SK-N-SH treated with all-trans-retinoic acid at 6 μM for 48 hours (cell line): ENCODE results near the gene SBSN.

Source experiments
- ATAC-seq: fragments of 200-7000 bp; cut with Tn5 transposase; 3 replicates; pipeline ENCODE4 v1.9.1; 2020; ENCODE audit warnings: mild to moderate bottlenecking, moderate library complexity
- ARNTL ChIP-seq: fragments of 450-650 bp; formaldehyde crosslinking; IDR thresholded peaks from 2 replicates; pipeline ENCODE4 v1.5.0; 2020; ENCODE audit warnings: low read depth, mild to moderate bottlenecking, moderate library complexity, borderline replicate concordance
- BACH2 ChIP-seq: fragments of 250-450 bp; sonication (Bioruptor Pico); IDR thresholded peaks from 2 replicates; pipeline ENCODE4 v1.9.0; 2021; ENCODE audit warnings: mild to moderate bottlenecking, borderline replicate concordance
- CSRNP3 ChIP-seq: fragments of 250-450 bp; sonication (Bioruptor Pico); IDR thresholded peaks from 2 replicates; pipeline ENCODE4 v1.5.1; 2021; ENCODE audit warnings: mild to moderate bottlenecking, moderate library complexity
- ESRRG ChIP-seq: fragments of 250-450 bp; sonication (Bioruptor Pico); IDR thresholded peaks from 2 replicates; pipeline ENCODE4 v1.6.1; 2021; ENCODE audit warnings: mild to moderate bottlenecking
- GLIS3 ChIP-seq: fragments of 250-450 bp; sonication (Bioruptor Pico); IDR thresholded peaks from 2 replicates; pipeline ENCODE4 v1.5.0; 2020; ENCODE audit warnings: mild to moderate bottlenecking, moderate library complexity
- ISL1 ChIP-seq: fragments of 250-450 bp; sonication (Bioruptor Pico); IDR thresholded peaks from 2 replicates; pipeline ENCODE4 v2.1.2; 2022; ENCODE audit warnings: mild to moderate bottlenecking, moderate library complexity
- OSR1 ChIP-seq: fragments of 250-450 bp; sonication (Bioruptor Pico); IDR thresholded peaks from 2 replicates; pipeline ENCODE4 v1.8.0; 2022; ENCODE audit warnings: moderate library complexity, mild to moderate bottlenecking, inconsistent platforms
- PATZ1 ChIP-seq: fragments of 250-450 bp; sonication (Bioruptor Pico); IDR thresholded peaks from 2 replicates; pipeline ENCODE4 v1.8.0; 2020; ENCODE audit warnings: mild to moderate bottlenecking, moderate library complexity, borderline replicate concordance
- POU6F1 ChIP-seq: fragments of 250-450 bp; sonication (Bioruptor Pico); IDR thresholded peaks from 2 replicates; pipeline ENCODE4 v1.8.0; 2021; ENCODE audit warnings: low read depth, mild to moderate bottlenecking, moderate library complexity, borderline replicate concordance
- RARB ChIP-seq: fragments of 250-450 bp; sonication (Bioruptor Pico); IDR thresholded peaks from 2 replicates; pipeline ENCODE4 v1.8.0; 2021; ENCODE audit warnings: mild to moderate bottlenecking, moderate library complexity
- SNAI2 ChIP-seq: fragments of 250-450 bp; sonication (Bioruptor Pico); IDR thresholded peaks from 2 replicates; pipeline ENCODE4 v1.5.0; 2020; ENCODE audit warnings: mild to moderate bottlenecking, moderate library complexity
- TOX ChIP-seq: fragments of 250-450 bp; sonication (Bioruptor Pico); IDR thresholded peaks from 2 replicates; pipeline ENCODE4 v1.8.0; 2021; ENCODE audit warnings: mild to moderate bottlenecking, moderate library complexity, borderline replicate concordance
- TSHZ2 ChIP-seq: fragments of 250-450 bp; sonication (Bioruptor Pico); IDR thresholded peaks from 2 replicates; pipeline ENCODE4 v1.5.0; 2020; ENCODE audit warnings: mild to moderate bottlenecking, moderate library complexity
- ZC3H10 ChIP-seq: fragments of 250-450 bp; sonication (Bioruptor Pico); IDR thresholded peaks from 2 replicates; pipeline ENCODE4 v1.5.1; 2021; ENCODE audit warnings: mild to moderate bottlenecking, moderate library complexity
- ZFP30 ChIP-seq: fragments of 450-650 bp; formaldehyde crosslinking; IDR thresholded peaks from 2 replicates; pipeline ENCODE4 v1.5.0; 2022; ENCODE audit warnings: mild to moderate bottlenecking, moderate library complexity
- ZNF565 ChIP-seq: fragments of 450-650 bp; formaldehyde crosslinking; conservative IDR thresholded peaks from 2 replicates; pipeline ENCODE4 v1.5.0; 2020; ENCODE audit warnings: low read depth, mild to moderate bottlenecking, moderate library complexity
- ZNF70 ChIP-seq: fragments of 450-650 bp; formaldehyde crosslinking; IDR thresholded peaks from 2 replicates; pipeline ENCODE4 v1.5.0; 2020; ENCODE audit warnings: mild to moderate bottlenecking, moderate library complexity
- ZNF8 ChIP-seq: fragments of 450-650 bp; formaldehyde crosslinking; IDR thresholded peaks from 2 replicates; pipeline ENCODE4 v1.5.0; 2020; ENCODE audit warnings: mild to moderate bottlenecking, moderate library complexity

Gene SBSN

GRCh38 chr19:35533201-35533821, 5.2 kb upstream of the SBSN start, which contains the start of gene GAPDHS (continued):
- no peak for TF ChIP-seq ISL1 (CRISPR knock-in tag)
- no peak for TF ChIP-seq GLIS3
- TF ChIP-seq ZFP30, result no peak
- TF ChIP-seq POU6F1 (CRISPR knock-in tag), result no peak
- no peak for TF ChIP-seq PATZ1 (CRISPR knock-in tag)
- TF ChIP-seq ESRRG (CRISPR knock-in tag), result no peak
- TF ChIP-seq ZNF8, result no peak

GRCh38 chr19:35531291-35531690, 3.2 kb upstream of the SBSN start:
- no peak for ATAC-seq
- no peak for TF ChIP-seq TOX (CRISPR knock-in tag)
- TF ChIP-seq CSRNP3 (CRISPR knock-in tag), result no peak
- TF ChIP-seq OSR1 (CRISPR knock-in tag), result no peak
- TF ChIP-seq POU6F1 (CRISPR knock-in tag), result no peak
- no peak for TF ChIP-seq BACH2 (CRISPR knock-in tag)
- TF ChIP-seq ARNTL (CRISPR knock-in tag), result no peak
- no peak for TF ChIP-seq ZC3H10 (CRISPR knock-in tag)
- no peak for TF ChIP-seq ZNF70 (CRISPR knock-in tag)

- no peak for ATAC-seq
- TF ChIP-seq ZNF8, result no peak
- TF ChIP-seq CSRNP3 (CRISPR knock-in tag), result no peak
Measured at GRCh38 chr19:35529241-35530218, 1.4 kb upstream of the SBSN start.

- ATAC-seq, result no peak
- TF ChIP-seq RARB (CRISPR knock-in tag) (no peak), PATZ1 (CRISPR knock-in tag) (no peak), ZC3H10 (CRISPR knock-in tag) (no peak), CSRNP3 (CRISPR knock-in tag) (no peak), TOX (CRISPR knock-in tag) (no peak), ISL1 (CRISPR knock-in tag) (no peak), SNAI2 (CRISPR knock-in tag) (no peak), ZNF565 (CRISPR knock-in tag) (no peak), GLIS3 (no peak), ZNF70 (CRISPR knock-in tag) (no peak), TSHZ2 (CRISPR knock-in tag) (no peak), ESRRG (CRISPR knock-in tag) (no peak)
Measured at GRCh38 chr19:35525873-35526272, 2.2 kb downstream of the SBSN start.
